Suprapubic skin (tissue), 4 donors: ENCODE results near the gene ADORA1. TPM values are rescaled to one million over a fixed set of nuclear protein-coding genes. Genes with fewer than 3 reads are reported as not detected.

ENCODE experiments used
- DNase-seq, 2 donors: peaks; one replicate each; pipeline ENCODE4 v3.0.0-alpha.2; 2019; ENCODE audit warnings: low spot score in 2 of 2
- H3K27ac ChIP-seq: fragments of 200-600 bp; sonication (generic); one replicate; pipeline ENCODE4 v1.5.1; 2019
- H3K27me3 ChIP-seq: fragments of 200-600 bp; sonication (generic); one replicate; pipeline ENCODE4 v1.5.1; 2019
- H3K36me3 ChIP-seq: fragments of 200-600 bp; sonication (generic); one replicate; pipeline ENCODE4 v1.5.1; 2019
- H3K4me1 ChIP-seq: fragments of 200-600 bp; sonication (generic); one replicate; pipeline ENCODE4 v1.5.1; 2019
- H3K4me3 ChIP-seq: fragments of 200-600 bp; sonication (generic); one replicate; pipeline ENCODE4 v1.5.1; 2019; ENCODE audit warnings: mild to moderate bottlenecking
- H3K9me3 ChIP-seq: fragments of 200-600 bp; sonication (generic); one replicate; pipeline ENCODE4 v1.5.1; 2019
- EP300 ChIP-seq: sonication (generic); formaldehyde crosslinking; IDR thresholded peaks from one replicate; pipeline ENCODE4 v1.6.1; 2017; ENCODE audit warnings: antibody characterized with exemption
- POLR2A ChIP-seq, 2 donors: fragments of 450-650 bp; IDR thresholded peaks; one replicate each; pipeline ENCODE4 v1.6.1; 2017; ENCODE audit warnings: antibody characterized with exemption in 2 of 2, mild to moderate bottlenecking in 2 of 2, moderate library complexity in 2 of 2
- POLR2AphosphoS5 ChIP-seq, 3 donors: sonication (generic); formaldehyde crosslinking; IDR thresholded peaks; one replicate each; pipeline ENCODE4 v1.6.1; 2017; ENCODE audit warnings: antibody characterized with exemption in 3 of 3
- WGBS: methylation state at CpG from one replicate; pipeline ENCODE4 v1.1.5; 2018; 5-methylcytosine and 5-hydroxymethylcytosine counted together
- total RNA-seq, 4 donors: library from RNA; depleted of rRNA; stranded (reverse); fragments of >200 nt; gene quantifications; one replicate each; pipeline ENCODE4 v1.1.0, GENCODE V29; 2016
- TF ChIP-seq, protein P1 (sequence below), 2 donors: fragments of 200-600 bp in 1 of 2; fragments of 450-650 bp in 1 of 2; sonication (generic) in 1 of 2; IDR thresholded peaks; one replicate each; pipeline ENCODE4 v1.5.1; 2016 to 2019; ENCODE audit warnings: antibody characterized with exemption in 2 of 2, mild to moderate bottlenecking in 1 of 2, moderate library complexity in 1 of 2

Gene ADORA1
- total RNA-seq, 4 donors from 2014 or later: 3.4 to 8.2 (median 5.6) TPM

DNA sequence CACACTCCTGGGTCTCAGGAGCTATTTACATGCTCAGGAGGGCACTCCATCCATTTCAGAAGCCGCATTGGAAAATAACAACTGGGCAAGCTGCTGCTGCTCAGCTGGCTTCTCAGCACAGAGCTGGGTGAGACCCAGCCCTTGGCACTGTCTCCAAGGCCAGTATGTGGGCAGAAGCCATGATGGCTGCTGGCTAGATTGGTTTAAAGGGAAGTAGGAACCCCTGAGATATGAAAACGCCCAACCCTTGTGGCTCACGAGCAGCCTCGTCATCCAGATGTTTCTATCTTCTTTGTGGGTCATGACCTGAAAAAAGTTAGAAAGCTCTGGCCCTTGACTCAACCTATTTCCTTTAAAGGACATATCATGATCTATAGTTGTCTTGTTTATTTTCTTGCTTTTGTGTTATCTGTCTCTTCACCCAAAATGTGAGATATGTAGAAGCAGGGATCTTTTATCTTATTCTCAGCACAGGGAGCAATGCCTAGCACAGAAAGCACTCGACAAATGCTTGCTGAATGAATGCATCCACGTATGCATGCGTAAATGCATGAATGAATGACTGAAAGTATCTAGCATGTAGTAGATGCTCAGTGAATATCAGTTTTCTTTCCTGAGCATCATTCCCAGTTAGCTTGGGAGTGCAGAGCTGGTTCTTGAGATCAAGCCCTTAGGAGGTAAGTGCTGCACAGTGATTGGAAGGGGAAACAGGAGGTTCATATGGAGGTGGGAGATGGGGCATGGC is 36.5 kb downstream of the ADORA1 start:
- Histone ChIP-seq H3K4me3 (no peak overlapping the region), H3K27ac (no peak overlapping the region), H3K27me3 (peaks cover 16% of the 10 kb centered on the region), H3K4me1 (no peaks in the 10 kb centered on the region), H3K9me3 (no peaks in the 10 kb centered on the region), H3K36me3 (no peaks in the 10 kb centered on the region)
- TF ChIP-seq EP300 (no peak), POLR2AphosphoS5 (IDR thresholded peaks at IDR 0.05) (no peak), POLR2A (IDR thresholded peaks at IDR 0.05) (no peak)
- TF ChIP-seq, protein P1, sequence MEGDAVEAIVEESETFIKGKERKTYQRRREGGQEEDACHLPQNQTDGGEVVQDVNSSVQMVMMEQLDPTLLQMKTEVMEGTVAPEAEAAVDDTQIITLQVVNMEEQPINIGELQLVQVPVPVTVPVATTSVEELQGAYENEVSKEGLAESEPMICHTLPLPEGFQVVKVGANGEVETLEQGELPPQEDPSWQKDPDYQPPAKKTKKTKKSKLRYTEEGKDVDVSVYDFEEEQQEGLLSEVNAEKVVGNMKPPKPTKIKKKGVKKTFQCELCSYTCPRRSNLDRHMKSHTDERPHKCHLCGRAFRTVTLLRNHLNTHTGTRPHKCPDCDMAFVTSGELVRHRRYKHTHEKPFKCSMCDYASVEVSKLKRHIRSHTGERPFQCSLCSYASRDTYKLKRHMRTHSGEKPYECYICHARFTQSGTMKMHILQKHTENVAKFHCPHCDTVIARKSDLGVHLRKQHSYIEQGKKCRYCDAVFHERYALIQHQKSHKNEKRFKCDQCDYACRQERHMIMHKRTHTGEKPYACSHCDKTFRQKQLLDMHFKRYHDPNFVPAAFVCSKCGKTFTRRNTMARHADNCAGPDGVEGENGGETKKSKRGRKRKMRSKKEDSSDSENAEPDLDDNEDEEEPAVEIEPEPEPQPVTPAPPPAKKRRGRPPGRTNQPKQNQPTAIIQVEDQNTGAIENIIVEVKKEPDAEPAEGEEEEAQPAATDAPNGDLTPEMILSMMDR (IDR thresholded peaks at IDR 0.05): no peak
- 64% methylated on average over 7 of the region's 7 CpGs for WGBS
- DNase-seq: no peak

DNA sequence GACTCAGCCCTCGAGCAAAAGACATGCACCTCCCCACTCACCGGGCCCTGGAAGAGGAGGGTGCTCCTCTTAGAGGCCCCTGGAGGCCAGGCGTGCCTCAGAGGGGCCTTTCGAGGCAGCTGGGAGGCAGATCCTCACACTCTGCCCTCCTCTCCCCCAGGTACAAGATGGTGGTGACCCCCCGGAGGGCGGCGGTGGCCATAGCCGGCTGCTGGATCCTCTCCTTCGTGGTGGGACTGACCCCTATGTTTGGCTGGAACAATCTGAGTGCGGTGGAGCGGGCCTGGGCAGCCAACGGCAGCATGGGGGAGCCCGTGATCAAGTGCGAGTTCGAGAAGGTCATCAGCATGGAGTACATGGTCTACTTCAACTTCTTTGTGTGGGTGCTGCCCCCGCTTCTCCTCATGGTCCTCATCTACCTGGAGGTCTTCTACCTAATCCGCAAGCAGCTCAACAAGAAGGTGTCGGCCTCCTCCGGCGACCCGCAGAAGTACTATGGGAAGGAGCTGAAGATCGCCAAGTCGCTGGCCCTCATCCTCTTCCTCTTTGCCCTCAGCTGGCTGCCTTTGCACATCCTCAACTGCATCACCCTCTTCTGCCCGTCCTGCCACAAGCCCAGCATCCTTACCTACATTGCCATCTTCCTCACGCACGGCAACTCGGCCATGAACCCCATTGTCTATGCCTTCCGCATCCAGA is 37.7 kb downstream of the ADORA1 start:
- peaks cover 16% of the 10 kb centered on the region for H3K27me3 ChIP-seq
- H3K9me3 ChIP-seq: no peaks in the 10 kb centered on the region
- 94% methylated on average over 28 of the region's 28 CpGs for WGBS
- H3K27ac ChIP-seq: no peak overlapping the region
- no peak overlapping the region for H3K4me3 ChIP-seq
- TF ChIP-seq EP300 (no peak), POLR2AphosphoS5 (IDR thresholded peaks at IDR 0.05) (no peak), POLR2A (IDR thresholded peaks at IDR 0.05) (no peak)
- TF ChIP-seq, protein P1 (IDR thresholded peaks at IDR 0.05): no peak
- H3K4me1 ChIP-seq: no peaks in the 10 kb centered on the region
- no peak for DNase-seq
- H3K36me3 ChIP-seq: no peaks in the 10 kb centered on the region

DNA sequence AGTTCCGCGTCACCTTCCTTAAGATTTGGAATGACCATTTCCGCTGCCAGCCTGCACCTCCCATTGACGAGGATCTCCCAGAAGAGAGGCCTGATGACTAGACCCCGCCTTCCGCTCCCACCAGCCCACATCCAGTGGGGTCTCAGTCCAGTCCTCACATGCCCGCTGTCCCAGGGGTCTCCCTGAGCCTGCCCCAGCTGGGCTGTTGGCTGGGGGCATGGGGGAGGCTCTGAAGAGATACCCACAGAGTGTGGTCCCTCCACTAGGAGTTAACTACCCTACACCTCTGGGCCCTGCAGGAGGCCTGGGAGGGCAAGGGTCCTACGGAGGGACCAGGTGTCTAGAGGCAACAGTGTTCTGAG is 38.3 kb downstream of the ADORA1 start:
- Histone ChIP-seq H3K27me3 (peaks cover 16% of the 10 kb centered on the region), H3K27ac (no peak overlapping the region), H3K36me3 (no peaks in the 10 kb centered on the region), H3K4me1 (no peaks in the 10 kb centered on the region), H3K4me3 (no peak overlapping the region), H3K9me3 (no peaks in the 10 kb centered on the region)
- DNase-seq: no peak
- TF ChIP-seq POLR2A (IDR thresholded peaks at IDR 0.05): no peak
- TF ChIP-seq, protein P1 (IDR thresholded peaks at IDR 0.05): no peak
- no peak for TF ChIP-seq EP300
- TF ChIP-seq POLR2AphosphoS5 (IDR thresholded peaks at IDR 0.05): no peak
- 96% methylated on average over 7 of the region's 8 CpGs for WGBS

DNA sequence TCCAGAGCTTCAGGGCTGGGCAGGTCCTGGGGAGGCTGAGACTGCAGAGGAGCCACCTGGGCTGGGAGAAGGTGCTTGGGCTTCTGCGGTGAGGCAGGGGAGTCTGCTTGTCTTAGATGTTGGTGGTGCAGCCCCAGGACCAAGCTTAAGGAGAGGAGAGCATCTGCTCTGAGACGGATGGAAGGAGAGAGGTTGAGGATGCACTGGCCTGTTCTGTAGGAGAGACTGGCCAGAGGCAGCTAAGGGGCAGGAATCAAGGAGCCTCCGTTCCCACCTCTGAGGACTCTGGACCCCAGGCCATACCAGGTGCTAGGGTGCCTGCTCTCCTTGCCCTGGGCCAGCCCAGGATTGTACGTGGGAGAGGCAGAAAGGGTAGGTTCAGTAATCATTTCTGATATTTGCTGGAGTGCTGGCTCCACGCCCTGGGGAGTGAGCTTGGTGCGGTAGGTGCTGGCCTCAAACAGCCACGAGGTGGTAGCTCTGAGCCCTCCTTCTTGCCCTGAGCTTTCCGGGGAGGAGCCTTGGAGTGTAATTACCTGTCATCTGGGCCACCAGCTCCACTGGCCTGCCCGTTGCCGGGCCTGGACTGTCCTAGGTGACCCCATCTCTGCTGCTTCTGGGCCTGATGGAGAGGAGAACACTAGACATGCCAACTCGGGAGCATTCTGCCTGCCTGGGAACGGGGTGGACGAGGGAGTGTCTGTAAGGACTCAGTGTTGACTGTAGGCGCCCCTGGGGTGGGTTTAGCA is 38.8 kb downstream of the ADORA1 start:
- Histone ChIP-seq H3K27me3 (peaks cover 16% of the 10 kb centered on the region), H3K9me3 (no peaks in the 10 kb centered on the region), H3K36me3 (no peaks in the 10 kb centered on the region), H3K27ac (no peak overlapping the region), H3K4me1 (no peaks in the 10 kb centered on the region), H3K4me3 (no peak overlapping the region)
- TF ChIP-seq POLR2AphosphoS5 (IDR thresholded peaks at IDR 0.05) (no peak), EP300 (no peak)
- TF ChIP-seq, protein P1 (IDR thresholded peaks at IDR 0.05): peak in 1 of 2 donors; percentile 16
- DNase-seq: no peak
- WGBS: 56% methylated on average over 3 of the region's 14 CpGs
